Measurements from ENCODE around the gene SLC12A7.

SLC12A7 gene

DNA sequence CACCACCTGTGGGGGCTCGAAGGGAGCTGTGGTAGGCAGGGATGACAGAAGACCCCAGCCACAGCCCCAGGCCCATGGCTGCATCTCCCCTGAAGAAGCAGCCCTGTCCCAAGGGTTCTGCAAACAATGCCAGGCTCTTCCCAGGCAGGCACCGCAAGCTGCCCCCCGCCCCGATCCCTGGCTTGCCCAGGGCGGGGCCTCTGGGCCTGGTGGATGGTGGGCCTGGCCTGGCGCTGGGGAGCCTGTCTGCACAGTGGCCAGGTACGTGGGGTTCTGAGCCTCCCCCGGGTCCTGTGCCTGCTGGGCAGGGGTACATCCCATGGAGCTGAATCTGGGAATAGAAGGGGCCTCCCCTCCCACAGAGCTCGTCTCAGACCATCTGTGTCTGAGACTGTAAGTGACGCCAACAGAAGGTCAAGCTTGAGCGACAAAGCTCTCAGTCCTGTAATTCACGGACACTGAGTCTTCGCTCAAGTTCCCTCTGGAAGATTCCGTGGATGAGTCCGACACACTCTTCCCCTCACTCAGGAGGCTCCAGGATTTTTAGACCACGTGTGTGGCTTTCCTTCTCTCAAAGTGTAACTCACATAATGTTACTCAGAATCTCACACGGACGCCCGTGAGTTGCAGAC, 4.4 kb upstream of the SLC12A7 start:
- no peak overlapping the region for H3K27ac ChIP-seq
- TF ChIP-seq, protein P1, sequence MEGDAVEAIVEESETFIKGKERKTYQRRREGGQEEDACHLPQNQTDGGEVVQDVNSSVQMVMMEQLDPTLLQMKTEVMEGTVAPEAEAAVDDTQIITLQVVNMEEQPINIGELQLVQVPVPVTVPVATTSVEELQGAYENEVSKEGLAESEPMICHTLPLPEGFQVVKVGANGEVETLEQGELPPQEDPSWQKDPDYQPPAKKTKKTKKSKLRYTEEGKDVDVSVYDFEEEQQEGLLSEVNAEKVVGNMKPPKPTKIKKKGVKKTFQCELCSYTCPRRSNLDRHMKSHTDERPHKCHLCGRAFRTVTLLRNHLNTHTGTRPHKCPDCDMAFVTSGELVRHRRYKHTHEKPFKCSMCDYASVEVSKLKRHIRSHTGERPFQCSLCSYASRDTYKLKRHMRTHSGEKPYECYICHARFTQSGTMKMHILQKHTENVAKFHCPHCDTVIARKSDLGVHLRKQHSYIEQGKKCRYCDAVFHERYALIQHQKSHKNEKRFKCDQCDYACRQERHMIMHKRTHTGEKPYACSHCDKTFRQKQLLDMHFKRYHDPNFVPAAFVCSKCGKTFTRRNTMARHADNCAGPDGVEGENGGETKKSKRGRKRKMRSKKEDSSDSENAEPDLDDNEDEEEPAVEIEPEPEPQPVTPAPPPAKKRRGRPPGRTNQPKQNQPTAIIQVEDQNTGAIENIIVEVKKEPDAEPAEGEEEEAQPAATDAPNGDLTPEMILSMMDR (conservative IDR thresholded peaks at IDR 0.05) = no peak

DNA sequence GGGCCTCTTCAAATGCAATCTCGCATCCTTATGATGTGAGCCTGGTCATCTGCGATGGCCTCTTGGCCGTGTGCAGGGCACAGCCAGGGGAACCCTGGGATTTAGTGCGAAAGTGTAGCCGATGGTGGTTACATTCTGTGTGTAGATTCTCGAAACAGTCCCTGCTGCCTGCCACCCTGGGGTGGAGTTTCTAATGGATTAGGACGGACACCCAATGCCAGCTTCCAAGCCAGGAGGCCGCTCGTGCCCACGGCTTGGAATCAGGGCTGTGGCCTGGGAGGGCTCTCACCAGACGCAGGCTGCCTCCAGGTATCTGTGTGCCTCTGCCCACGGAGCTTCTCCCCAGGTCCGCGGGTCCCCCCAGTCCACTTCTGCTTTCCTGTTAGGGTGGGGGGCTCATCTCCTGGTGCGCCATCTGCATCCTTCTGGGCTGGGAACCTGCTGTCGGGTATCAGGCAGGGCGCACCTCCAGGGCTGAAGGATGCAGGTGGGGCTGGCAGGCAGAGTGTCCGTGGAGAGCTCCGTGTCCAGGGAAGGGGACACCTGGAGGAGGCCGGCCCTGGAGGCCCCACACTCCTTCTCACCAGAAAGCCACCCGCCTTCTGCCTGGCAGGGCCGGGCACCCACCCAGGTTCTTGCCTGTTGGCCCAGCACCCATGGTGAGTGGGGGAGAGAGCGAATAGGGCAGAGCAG, 3.4 kb upstream of the SLC12A7 start:
- TF ChIP-seq, protein P1 (conservative IDR thresholded peaks at IDR 0.05) = no peak
- H3K27ac ChIP-seq = no peak overlapping the region

DNA sequence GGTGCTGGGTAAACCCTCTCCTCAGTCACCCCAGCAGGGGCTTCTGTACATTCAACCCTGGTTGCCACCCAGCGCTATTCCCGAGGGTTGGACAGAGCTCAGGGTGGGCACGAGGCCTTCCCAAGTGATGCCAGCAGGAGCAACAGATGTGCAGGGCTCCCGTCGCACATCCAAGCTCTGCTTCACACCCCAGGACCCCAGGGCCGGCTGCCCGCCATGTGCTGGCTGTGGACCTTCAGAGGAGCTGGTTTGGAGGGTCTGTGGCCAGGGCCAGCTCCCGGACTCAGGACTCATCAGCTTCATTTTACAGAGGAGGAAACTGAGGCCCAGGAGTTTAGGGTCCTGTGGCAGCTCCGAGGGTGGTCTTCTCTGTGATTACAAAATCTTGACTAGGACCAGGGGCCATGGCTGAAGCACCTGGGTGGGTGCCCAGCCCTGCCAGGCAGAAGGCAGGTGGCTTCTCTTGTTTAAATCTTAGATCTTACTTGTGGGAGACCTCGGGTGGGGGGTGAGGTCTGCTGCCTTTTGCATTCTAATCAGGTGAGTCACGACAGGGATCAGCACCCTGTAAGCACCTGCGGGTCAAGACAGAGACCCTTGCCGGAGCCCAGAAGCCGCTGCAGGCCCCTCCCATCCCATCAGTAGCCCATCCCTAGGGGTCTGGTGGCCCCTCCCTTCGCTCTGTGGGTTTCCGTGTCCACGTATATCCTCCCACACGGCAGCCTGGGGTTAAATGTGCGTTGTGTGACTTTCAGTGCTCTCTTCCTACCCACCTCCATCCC, 2.1 kb upstream of the SLC12A7 start:
- no peak overlapping the region for H3K27ac ChIP-seq

DNA sequence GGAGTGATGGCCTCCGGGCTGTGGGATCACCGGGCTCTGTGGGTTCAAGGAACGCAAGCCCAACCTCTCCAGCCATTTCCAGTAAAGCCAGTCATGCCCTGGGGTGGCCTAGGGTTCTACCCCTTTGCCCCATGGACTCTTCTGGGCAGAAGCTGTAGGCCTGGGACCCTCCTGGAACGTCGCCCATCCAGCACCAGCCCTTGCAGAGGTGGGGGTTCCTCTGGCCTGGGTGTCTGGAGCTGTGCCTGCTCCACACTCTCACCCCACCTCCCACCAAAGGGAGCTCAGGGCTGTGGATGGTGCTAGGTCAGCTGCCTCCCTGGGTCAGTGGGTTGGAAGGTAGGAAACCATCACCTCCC, 1.4 kb upstream of the SLC12A7 start:
- no peak overlapping the region; the same call in 1 of the 2 replicates for H3K27ac ChIP-seq
- TF ChIP-seq, protein P1 (conservative IDR thresholded peaks at IDR 0.05) = no peak

More for the DNA sequence above, 2.1 kb upstream of the SLC12A7 start:
- TF ChIP-seq, protein P1 (conservative IDR thresholded peaks at IDR 0.05) = no peak

DNA sequence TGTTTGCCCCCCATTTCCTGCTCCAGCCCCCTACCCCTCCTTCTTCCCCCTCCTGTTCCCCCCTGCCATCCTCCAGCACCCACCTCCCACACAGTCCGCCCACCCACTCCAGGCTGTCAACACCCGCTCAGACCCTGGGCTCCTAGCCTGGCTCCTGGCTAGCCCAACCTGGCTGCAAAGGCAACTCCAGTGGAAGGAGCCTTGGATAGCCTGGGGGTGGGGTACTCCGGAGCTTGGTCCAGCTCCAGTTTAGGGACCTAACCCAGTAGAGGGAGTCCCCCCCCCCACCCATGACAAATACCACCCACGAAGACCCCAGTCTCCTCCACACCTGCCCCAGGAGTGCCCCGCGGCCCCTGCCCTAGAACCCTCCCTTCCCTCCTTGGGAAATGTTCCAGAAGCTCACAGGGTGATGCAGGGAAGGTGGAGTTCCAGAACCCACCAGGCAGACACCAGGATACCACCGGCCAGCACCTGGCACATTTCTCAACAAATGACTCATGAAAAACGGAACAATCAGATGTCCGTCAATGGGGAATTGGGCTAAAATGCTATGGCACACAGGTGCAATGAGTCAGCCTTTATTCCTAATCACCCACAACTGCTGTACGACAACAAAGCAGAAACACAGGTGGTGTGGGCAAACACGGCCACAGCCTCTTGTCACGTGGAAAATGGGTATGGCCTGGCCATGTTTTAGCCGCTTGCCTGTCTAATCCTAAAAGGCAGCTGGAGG, 901 bp upstream of the SLC12A7 start:
- no peak overlapping the region; the same call in 1 of the 2 replicates for H3K27ac ChIP-seq
- TF ChIP-seq, protein P1 (conservative IDR thresholded peaks at IDR 0.05) = no peak

DNA sequence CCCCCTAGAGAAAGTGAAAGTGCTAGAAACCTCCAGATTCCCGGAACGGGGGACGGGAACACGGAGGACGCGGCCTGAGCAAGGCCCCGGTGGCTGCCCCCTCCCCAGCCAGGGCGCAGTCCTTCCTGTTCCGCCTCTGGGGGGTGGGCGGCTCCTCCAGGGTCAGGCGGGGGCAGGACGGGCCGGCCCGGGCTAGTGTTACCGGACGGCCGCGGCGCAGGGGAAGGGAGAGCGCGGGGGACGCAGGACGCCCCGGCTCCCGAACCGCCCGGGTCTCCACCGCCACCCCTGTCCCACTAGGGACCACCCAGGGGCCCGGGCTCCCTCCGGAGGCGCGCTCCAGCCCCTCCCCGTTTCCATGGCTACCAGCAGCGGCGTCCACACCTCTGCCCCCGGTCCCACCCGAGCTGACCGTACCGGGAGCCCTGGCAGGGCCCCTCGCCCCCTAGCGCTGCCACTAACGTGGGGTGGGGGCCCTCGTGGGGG, 579 bp downstream of the SLC12A7 start:
- TF ChIP-seq, protein P1 (conservative IDR thresholded peaks at IDR 0.05) = no peak

More for the DNA sequence above, 579 bp downstream of the SLC12A7 start:
- H3K27ac ChIP-seq = peak overlapping the region; percentile 87

All from VCaP (cell line).